Measurements from ENCODE around the gene TLX3.

DNA sequence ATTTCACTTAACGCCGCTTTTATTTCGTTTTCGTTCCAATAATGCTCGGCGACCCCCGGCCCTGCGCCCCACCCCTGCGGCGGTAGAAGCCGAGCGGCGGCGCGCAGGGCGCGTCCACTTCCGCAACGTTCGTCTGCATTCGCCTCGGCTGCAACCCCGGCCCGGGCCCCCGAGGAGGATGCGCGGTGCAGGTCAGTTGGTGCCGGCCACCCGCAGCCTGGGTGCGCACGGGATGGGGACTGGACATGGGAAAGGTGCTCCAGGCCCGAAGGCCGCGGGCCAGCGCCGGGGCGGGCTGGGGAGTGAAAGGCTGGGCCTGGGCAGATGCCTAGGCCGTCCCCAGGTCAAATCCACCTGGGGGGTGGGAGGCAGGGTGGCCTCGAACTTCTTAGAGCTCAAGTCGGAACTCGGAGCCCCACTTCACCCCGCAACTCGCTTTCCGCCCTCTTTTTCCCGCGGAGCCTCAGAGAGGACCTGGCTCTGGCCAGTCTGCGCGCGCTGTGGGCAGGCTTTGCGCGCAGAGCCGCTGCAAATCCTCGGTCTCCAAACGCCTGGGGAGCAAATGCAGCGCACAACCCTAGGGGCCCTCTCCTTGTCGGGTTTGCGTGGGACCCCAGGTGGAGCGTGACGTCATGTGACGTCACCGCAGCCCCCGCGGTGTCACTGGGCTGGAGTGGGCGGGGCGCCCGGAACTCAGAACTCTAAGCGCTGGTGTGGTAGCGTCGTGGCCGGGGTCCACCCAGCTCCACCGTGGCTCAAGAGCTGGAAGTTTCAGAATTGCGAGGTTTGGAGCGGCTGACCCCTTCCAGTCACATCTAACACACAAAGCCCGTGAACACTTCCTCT, 3.3 kb downstream of the TLX3 start:
- TF ChIP-seq POLR2AphosphoS5 (IDR thresholded peaks at IDR 0.05) (no peak), CTCF (IDR thresholded peaks at IDR 0.05) (no peak)

Measured in esophagus muscularis mucosa (tissue), 3 donors.